ENCODE results near the gene TAF10.

DNA sequence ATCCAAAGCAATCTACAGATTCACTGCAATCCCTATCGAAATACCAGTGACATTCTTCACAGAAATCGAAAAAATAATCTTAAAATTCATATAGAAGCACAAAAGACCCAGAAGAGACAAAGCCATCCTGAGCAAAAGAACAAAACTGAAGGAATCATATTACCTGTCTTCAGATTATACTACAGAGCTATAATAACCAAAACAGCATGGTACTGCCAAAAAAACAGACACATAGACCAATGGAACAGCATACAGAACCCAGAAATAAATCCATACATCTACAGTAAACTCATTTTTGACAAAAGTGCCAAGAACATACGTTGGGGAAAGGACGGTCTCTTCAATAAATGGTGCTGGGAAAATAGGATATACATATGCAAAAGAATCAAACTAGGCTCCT, 27.5 kb downstream of the TAF10 start:
- TF ChIP-seq POLR2AphosphoS5 (IDR thresholded peaks at IDR 0.05; ENCODE audit: borderline replicate concordance, low read depth, low read length): no peak
- TF ChIP-seq EZH2 (IDR thresholded peaks at IDR 0.05): no peak
